ENCODE data around the gene SH3RF1. TPM values are rescaled to one million over a fixed set of nuclear protein-coding genes. Genes with fewer than 3 reads are reported as not detected.

The SH3RF1 gene
- total and polyA plus RNA-seq, 4 donors: 7.6 to 31.8 (median 18.1) TPM

DNA sequence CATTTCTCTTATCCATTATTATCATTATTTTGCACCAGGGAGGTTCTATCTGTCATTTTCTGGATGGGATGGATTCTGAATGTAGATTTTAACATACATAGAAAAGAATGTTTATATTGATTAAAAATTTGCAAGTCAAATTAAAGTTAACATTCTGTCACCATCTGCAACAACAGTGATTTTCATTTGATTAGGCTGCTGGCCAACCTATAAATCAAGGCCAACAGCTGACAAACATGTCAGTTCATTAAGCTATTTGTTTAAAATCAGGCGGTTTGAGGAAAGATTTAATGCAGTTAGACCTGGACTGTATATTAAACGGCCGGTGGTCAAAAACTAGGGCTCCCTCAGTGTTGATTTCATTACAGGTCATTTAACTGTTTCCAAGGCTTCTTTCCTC, 151.2 kb downstream of the SH3RF1 start:
- H3K27me3 ChIP-seq (ENCODE audit: control insufficient read depth in 1 of 2, insufficient read depth in 2 of 2, low read length in 1 of 2): no peaks in the 10 kb centered on the region
- H3K36me3 ChIP-seq (ENCODE audit: control insufficient read depth in 1 of 2, insufficient read depth in 2 of 2, low read length in 1 of 2): peaks cover 0 to 1% of the 10 kb centered on the region in 2 donors
- intact Hi-C loops (cut with DNase I): loop anchor here in 1 of 2 donors (5.0 kb wide), 1 partner anchor 153 kb away; the partner anchor contains the start of gene SH3RF1

DNA sequence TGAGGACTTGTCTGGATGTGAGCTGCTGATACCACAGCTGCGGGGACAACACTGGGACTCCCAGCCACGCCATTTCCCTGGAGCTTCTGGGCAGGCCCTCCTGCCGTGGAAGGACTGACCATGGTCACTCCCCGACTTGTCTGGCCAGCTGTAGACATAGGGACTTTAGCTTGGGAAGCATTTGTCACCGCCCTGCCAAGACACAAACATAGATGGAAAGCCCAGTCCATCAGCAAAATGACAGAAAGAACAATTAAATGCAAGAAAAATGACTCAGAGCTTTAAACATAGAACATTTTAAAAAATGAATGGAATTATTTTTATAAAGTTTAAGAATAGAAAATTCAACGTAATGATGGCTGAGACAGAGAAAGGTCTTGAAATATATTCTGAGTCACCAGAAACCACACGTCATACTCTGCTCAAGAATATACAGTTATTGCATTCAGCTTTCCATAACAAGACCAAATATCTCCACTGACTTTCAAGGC, 153.1 kb downstream of the SH3RF1 start:
- Histone ChIP-seq H3K36me3 (ENCODE audit: control insufficient read depth in 1 of 2, insufficient read depth in 2 of 2, low read length in 1 of 2) (peaks cover 0 to 1% of the 10 kb centered on the region in 2 donors), H3K4me1 (ENCODE audit: control insufficient read depth in 1 of 2, insufficient read depth in 2 of 2, low read length in 2 of 2) (peaks cover 2 to 11% of the 10 kb centered on the region in 2 donors), H3K27ac (ENCODE audit: low read depth in 1 of 2, low read length in 2 of 2) (peak overlapping the region; percentile 83 to 96), H3K9me3 (ENCODE audit: control insufficient read depth, low read length) (no peaks in the 10 kb centered on the region), H3K27me3 (ENCODE audit: control insufficient read depth in 1 of 2, insufficient read depth in 2 of 2, low read length in 1 of 2) (no peaks in the 10 kb centered on the region), H3K4me3 (ENCODE audit: low read length in 2 of 2) (no peak overlapping the region)
- DNase-seq (peak; percentile 63 to 78), ATAC-seq (ENCODE audit: low FRiP score) (peak; percentile 70)
- intact Hi-C loops (cut with DNase I): loop anchor here in 1 of 2 donors (5.0 kb wide), 1 partner anchor 155 kb away; the partner anchor contains the start of gene SH3RF1
- WGBS, 2 donors: 3 to 7% methylated on average over 7 of the region's 7 CpGs

More for the DNA sequence above, 151.2 kb downstream of the SH3RF1 start:
- Histone ChIP-seq H3K27ac (ENCODE audit: low read depth in 1 of 2, low read length in 2 of 2) (no peak overlapping the region), H3K9me3 (ENCODE audit: control insufficient read depth, low read length) (no peaks in the 10 kb centered on the region), H3K4me3 (ENCODE audit: low read length in 2 of 2) (no peak overlapping the region), H3K4me1 (ENCODE audit: control insufficient read depth in 1 of 2, insufficient read depth in 2 of 2, low read length in 2 of 2) (peaks cover 2 to 11% of the 10 kb centered on the region in 2 donors)
- WGBS, 2 donors: 67 to 70% methylated on average over 3 of the region's 3 CpGs
- no peak for ATAC-seq (ENCODE audit: low FRiP score)
- DNase-seq: no peak

DNA sequence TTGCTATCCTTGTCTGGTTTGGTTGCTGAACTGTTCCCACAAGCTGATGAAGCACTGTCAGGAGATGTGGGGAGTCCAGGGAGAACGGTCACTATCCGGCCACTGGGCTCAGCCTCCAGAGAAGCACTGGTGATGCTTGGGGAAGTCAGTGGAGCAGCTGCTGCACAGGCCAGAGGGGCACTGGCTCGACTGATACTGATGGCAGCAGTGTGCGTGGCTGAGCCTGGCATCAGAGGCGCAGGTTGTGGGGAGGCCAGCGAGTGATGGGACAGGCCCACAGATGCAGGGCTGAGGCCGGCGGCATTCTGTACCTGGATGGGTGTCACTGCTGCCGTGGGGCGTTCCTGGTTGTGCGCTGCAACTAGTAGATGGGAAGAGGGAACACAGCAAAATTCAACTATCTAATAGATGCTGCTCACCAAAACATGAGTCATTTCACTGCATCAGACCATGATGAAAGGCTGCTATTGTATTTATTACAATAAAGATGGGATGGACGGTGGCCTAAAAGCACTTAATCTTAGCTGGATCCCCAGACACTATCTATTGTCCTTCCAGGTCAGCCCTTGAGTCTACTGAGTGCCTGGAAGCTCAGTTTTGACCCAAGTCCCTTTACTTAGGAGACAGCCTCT, 154.4 kb downstream of the SH3RF1 start:
- ATAC-seq (ENCODE audit: low FRiP score) (peak; percentile 49), DNase-seq (no peak)
- Histone ChIP-seq H3K27me3 (ENCODE audit: control insufficient read depth in 1 of 2, insufficient read depth in 2 of 2, low read length in 1 of 2) (no peaks in the 10 kb centered on the region), H3K36me3 (ENCODE audit: control insufficient read depth in 1 of 2, insufficient read depth in 2 of 2, low read length in 1 of 2) (peaks cover 0 to 3% of the 10 kb centered on the region in 2 donors), H3K9me3 (ENCODE audit: control insufficient read depth, low read length) (no peaks in the 10 kb centered on the region), H3K27ac (ENCODE audit: low read depth in 1 of 2, low read length in 2 of 2) (peak overlapping the region; percentile 35 to 83), H3K4me3 (ENCODE audit: low read length in 2 of 2) (no peak overlapping the region), H3K4me1 (ENCODE audit: control insufficient read depth in 1 of 2, insufficient read depth in 2 of 2, low read length in 2 of 2) (peaks cover 2 to 11% of the 10 kb centered on the region in 2 donors)
- WGBS, 2 donors: 89% methylated on average over 12 of the region's 12 CpGs
- intact Hi-C loops (cut with DNase I): loop anchor here in 1 of 2 donors (5.0 kb wide), 1 partner anchor 156 kb away; the partner anchor contains the start of gene SH3RF1

DNA sequence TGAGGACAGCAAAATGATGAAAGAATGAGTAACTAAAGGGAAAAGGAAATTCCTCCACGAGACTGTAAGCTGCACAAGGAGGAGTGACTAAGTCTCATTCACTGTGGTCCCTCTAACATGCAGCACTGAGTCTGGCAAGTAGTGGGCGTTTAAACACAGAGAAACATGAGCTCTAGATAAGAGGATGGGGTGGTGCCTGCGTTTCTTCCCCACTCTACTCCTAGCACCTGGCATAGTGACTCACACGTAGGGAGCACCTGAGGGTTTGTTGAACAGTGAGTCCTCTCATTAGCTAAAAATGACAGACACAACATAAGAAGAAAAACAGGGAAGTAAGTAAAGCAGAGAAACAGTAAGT, 154.9 kb downstream of the SH3RF1 start:
- no peaks in the 10 kb centered on the region for H3K9me3 ChIP-seq (ENCODE audit: control insufficient read depth, low read length)
- H3K4me3 ChIP-seq (ENCODE audit: low read length in 2 of 2): no peak overlapping the region
- peak overlapping the region in 1 of 2 donors; percentile 11 for H3K27ac ChIP-seq (ENCODE audit: low read depth in 1 of 2, low read length in 2 of 2)
- peaks cover 0 to 3% of the 10 kb centered on the region in 2 donors for H3K36me3 ChIP-seq (ENCODE audit: control insufficient read depth in 1 of 2, insufficient read depth in 2 of 2, low read length in 1 of 2)
- intact Hi-C loops (cut with DNase I): loop anchor here in 1 of 2 donors (5.0 kb wide), 1 partner anchor 156 kb away; the partner anchor contains the start of gene SH3RF1
- no peaks in the 10 kb centered on the region for H3K27me3 ChIP-seq (ENCODE audit: control insufficient read depth in 1 of 2, insufficient read depth in 2 of 2, low read length in 1 of 2)
- peaks cover 2 to 11% of the 10 kb centered on the region in 2 donors for H3K4me1 ChIP-seq (ENCODE audit: control insufficient read depth in 1 of 2, insufficient read depth in 2 of 2, low read length in 2 of 2)
- WGBS, 2 donors: 3 to 6% methylated on average over 4 of the region's 4 CpGs
- peak; percentile 25 for ATAC-seq (ENCODE audit: low FRiP score)
- DNase-seq: no peak

DNA sequence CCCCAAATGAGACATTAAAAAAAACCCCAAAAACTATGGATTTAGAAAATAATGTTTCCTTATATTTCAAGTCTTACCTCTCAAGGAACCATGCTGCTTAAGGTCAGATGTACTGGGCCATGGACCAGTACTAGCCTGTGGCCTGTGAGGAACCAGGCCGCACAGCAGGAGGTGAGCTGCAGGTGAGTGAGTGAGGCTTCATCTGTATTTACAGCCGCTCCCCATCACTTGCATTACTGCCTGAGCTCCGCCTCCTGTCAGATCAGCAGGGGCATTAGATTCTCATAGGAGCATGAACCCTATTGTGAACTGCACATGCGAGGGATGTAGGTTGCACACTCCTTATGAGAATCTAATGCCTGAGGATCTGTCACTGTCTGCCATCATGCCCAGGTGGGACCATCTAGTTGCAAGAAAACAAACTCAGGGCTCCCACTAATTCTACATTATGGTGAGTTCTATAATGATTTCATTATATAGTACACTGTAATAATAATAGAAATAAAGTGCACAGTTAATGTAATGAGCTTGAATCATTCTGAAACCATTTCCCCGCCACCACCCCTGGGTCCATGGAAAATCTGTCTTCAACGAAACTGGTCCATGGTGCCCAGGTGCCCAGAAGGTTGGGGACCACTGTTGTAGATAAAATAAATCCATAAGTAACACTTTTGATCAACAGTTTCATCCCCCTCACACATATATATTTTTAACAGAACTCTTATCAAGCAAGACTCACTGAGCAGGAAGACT, 155.4 kb downstream of the SH3RF1 start:
- intact Hi-C loops (cut with DNase I): loop anchor here in 1 of 2 donors (5.0 kb wide), 1 partner anchor 157 kb away; the partner anchor contains the start of gene SH3RF1
- peak overlapping the region in 1 of 2 donors; percentile 22 for H3K27ac ChIP-seq (ENCODE audit: low read depth in 1 of 2, low read length in 2 of 2)
- ATAC-seq (ENCODE audit: low FRiP score) (no peak), DNase-seq (no peak)
- H3K36me3 ChIP-seq (ENCODE audit: control insufficient read depth in 1 of 2, insufficient read depth in 2 of 2, low read length in 1 of 2): peaks cover 0 to 3% of the 10 kb centered on the region in 2 donors
- no peaks in the 10 kb centered on the region for H3K9me3 ChIP-seq (ENCODE audit: control insufficient read depth, low read length)
- 89 to 90% methylated on average over 6 of the region's 6 CpGs for WGBS, 2 donors
- peaks cover 2 to 11% of the 10 kb centered on the region in 2 donors for H3K4me1 ChIP-seq (ENCODE audit: control insufficient read depth in 1 of 2, insufficient read depth in 2 of 2, low read length in 2 of 2)
- H3K4me3 ChIP-seq (ENCODE audit: low read length in 2 of 2): no peak overlapping the region
- no peaks in the 10 kb centered on the region for H3K27me3 ChIP-seq (ENCODE audit: control insufficient read depth in 1 of 2, insufficient read depth in 2 of 2, low read length in 1 of 2)

DNA sequence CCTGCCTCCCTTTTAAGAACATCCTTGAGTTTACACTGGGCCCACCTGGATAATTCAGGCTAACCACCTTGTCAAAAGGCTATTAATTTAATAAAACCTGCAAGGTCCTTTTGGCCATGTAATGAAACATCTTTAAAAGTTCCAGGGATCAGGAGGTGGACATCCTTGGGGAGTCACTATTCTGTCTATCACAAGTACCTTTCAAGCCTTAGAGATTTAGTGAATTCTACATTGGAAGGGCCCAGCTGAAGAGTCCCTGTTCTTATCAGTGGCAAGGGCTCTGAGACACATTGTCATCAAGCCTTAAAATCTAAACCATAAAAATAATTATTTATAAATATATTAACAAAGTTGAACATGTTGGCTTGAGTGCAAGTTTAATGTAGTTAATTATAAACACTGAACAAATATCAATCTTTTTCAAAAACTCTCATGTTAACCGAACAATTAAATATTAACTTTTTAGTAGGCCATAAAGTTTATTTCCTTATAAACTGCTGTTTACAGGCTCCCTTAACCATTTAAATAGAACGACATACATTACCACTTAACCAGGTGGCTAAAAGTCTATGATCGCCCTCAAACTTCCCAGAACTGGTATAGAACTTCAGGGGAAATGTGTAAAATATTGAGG, 156.3 kb downstream of the SH3RF1 start:
- intact Hi-C loops (cut with DNase I): no loop called here

DNA sequence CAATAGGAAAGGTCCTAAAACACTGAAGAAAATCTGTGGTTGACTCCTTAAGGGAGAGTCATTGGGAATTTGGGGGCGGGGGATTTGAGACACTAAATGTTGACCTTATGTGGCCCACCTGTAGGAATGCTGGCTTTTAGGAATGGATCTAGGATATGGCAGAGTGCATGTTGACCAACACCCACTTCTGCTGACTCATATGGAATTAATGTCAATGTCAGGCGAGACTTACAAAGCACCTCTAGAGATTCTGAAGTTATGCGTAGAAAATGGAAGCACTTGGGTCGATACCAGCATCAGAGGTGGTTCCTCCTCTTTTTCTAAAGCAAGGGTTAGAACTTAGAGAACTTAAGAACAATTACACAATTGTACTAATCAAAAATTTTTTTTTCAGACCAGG, 160.1 kb downstream of the SH3RF1 start:
- Histone ChIP-seq H3K27me3 (ENCODE audit: control insufficient read depth in 1 of 2, insufficient read depth in 2 of 2, low read length in 1 of 2) (no peaks in the 10 kb centered on the region), H3K4me1 (ENCODE audit: control insufficient read depth in 1 of 2, insufficient read depth in 2 of 2, low read length in 2 of 2) (no peaks in the 10 kb centered on the region), H3K27ac (ENCODE audit: low read depth in 1 of 2, low read length in 2 of 2) (no peak overlapping the region), H3K36me3 (ENCODE audit: control insufficient read depth in 1 of 2, insufficient read depth in 2 of 2, low read length in 1 of 2) (peaks cover 3% of the 10 kb centered on the region in 2 donors), H3K9me3 (ENCODE audit: control insufficient read depth, low read length) (no peaks in the 10 kb centered on the region), H3K4me3 (ENCODE audit: low read length in 2 of 2) (no peak overlapping the region)
- DNase-seq: no peak
- intact Hi-C loops (cut with DNase I): no loop called here
- 97 to 98% methylated on average over 4 of the region's 4 CpGs for WGBS, 2 donors
- ATAC-seq (ENCODE audit: low FRiP score): no peak

More for the DNA sequence above, 156.3 kb downstream of the SH3RF1 start:
- Histone ChIP-seq H3K4me3 (ENCODE audit: low read length in 2 of 2) (no peak overlapping the region), H3K36me3 (ENCODE audit: control insufficient read depth in 1 of 2, insufficient read depth in 2 of 2, low read length in 1 of 2) (peaks cover 0 to 3% of the 10 kb centered on the region in 2 donors), H3K27ac (ENCODE audit: low read depth in 1 of 2, low read length in 2 of 2) (no peak overlapping the region), H3K4me1 (ENCODE audit: control insufficient read depth in 1 of 2, insufficient read depth in 2 of 2, low read length in 2 of 2) (peaks cover 2 to 11% of the 10 kb centered on the region in 2 donors), H3K27me3 (ENCODE audit: control insufficient read depth in 1 of 2, insufficient read depth in 2 of 2, low read length in 1 of 2) (no peaks in the 10 kb centered on the region), H3K9me3 (ENCODE audit: control insufficient read depth, low read length) (no peaks in the 10 kb centered on the region)
- 96% methylated on average over 3 of the region's 3 CpGs for WGBS, 2 donors
- ATAC-seq (ENCODE audit: low FRiP score) (no peak), DNase-seq (no peak)

DNA sequence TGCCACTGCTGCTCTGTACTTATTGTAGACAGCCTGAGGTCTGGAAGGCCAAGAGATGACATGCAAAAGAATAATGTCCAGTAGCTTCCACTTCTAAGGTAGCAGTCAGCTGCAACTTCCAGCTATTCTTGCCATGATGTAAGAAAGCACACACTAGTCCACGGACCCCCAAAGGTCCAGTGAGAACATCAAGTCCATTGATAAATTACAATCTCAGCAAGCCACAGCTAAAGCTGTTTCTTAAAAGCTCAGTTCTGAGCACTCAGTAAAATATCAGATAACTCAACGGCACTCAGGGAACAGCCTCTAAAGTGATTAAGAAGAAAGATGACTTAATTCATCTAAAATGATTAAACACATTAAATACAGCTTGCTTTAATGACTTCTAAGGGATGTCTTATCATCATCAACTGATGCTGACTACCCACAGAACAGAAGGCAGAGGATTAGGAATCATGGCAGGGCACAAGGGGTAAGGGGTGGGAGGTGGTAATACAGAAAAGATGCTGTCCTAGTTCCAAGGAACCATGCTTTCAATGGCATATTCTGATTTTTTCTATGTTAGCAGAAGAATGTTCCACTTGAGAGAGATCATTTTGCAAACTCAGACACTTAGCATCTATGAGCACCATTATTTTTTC, 161.6 kb downstream of the SH3RF1 start:
- no peak for ATAC-seq (ENCODE audit: low FRiP score)
- no peaks in the 10 kb centered on the region for H3K4me1 ChIP-seq (ENCODE audit: control insufficient read depth in 1 of 2, insufficient read depth in 2 of 2, low read length in 2 of 2)
- peaks cover 3% of the 10 kb centered on the region in 2 donors for H3K36me3 ChIP-seq (ENCODE audit: control insufficient read depth in 1 of 2, insufficient read depth in 2 of 2, low read length in 1 of 2)
- 90 to 97% methylated on average over 2 of the region's 2 CpGs for WGBS, 2 donors
- H3K27me3 ChIP-seq (ENCODE audit: control insufficient read depth in 1 of 2, insufficient read depth in 2 of 2, low read length in 1 of 2): no peaks in the 10 kb centered on the region
- no peak for DNase-seq
- H3K4me3 ChIP-seq (ENCODE audit: low read length in 2 of 2): no peak overlapping the region
- no peak overlapping the region for H3K27ac ChIP-seq (ENCODE audit: low read depth in 1 of 2, low read length in 2 of 2)
- intact Hi-C loops (cut with DNase I): no loop called here
- no peaks in the 10 kb centered on the region for H3K9me3 ChIP-seq (ENCODE audit: control insufficient read depth, low read length)
